Natural killer cell treated with Interleukin-12 subunit alpha and Interleukin-12 subunit beta and Interleukin-15 and Interleukin-18, amount 100 ng/mL, for 72 hours (primary cell): Measurements from ENCODE around the gene TNFAIP1. TPM values are rescaled to one million over a fixed set of nuclear protein-coding genes. Genes with fewer than 3 reads are reported as not detected.

Experiments used
- ATAC-seq, 2 donors: fragments of 150-1000 bp; cut with Tn5 transposase in 1 of 2; sonication (Bioruptor Pico), chemical (Tn5 transposase) in 1 of 2; 2 replicates each; pipeline ENCODE4 v1.10.0; 2021
- DNase-seq: peaks from one replicate; pipeline ENCODE4 v3.0.0; 2022; ENCODE audit warnings: low spot score
- H3K27ac Mint-ChIP-seq, 2 donors: 1 replicate in 1 of 2; 2 replicates in 1 of 2; pipeline ENCODE4 v1.8.0; 2022; ENCODE audit warnings: mixed read lengths in 2 of 2, mild to moderate bottlenecking in 1 of 2, moderate library complexity in 1 of 2
- H3K27me3 Mint-ChIP-seq, 2 donors: 1 replicate in 1 of 2; 2 replicates in 1 of 2; pipeline ENCODE4 v1.8.0; 2022; ENCODE audit warnings: mixed read lengths in 2 of 2
- H3K36me3 Mint-ChIP-seq: one replicate; pipeline ENCODE4 v1.8.0; 2022; ENCODE audit warnings: mixed read lengths
- H3K4me1 Mint-ChIP-seq, 2 donors: 1 replicate in 1 of 2; 2 replicates in 1 of 2; pipeline ENCODE4 v1.8.0; 2022; ENCODE audit warnings: low read depth in 2 of 2, mixed read lengths in 2 of 2, mild to moderate bottlenecking in 1 of 2
- H3K4me3 Mint-ChIP-seq: one replicate; pipeline ENCODE4 v1.8.0; 2022; ENCODE audit warnings: mixed read lengths
- H3K9me3 Mint-ChIP-seq: 2 replicates; pipeline ENCODE4 v1.8.0; 2022; ENCODE audit warnings: mixed read lengths
- total RNA-seq, 2 donors: library from RNA; stranded (reverse); gene quantifications; one replicate each; pipeline ENCODE4 v1.2.3, GENCODE V29; 2022

TNFAIP1 gene
- total RNA-seq, 2 donors from 2014 or later: 20.4 to 24.9 TPM

GRCh38 chr17:28395968-28396367, 60.4 kb downstream of the TNFAIP1 start:
- Mint-ChIP-seq H3K27ac (no peak overlapping the region), H3K4me3 (no peak overlapping the region), H3K36me3 (no peaks in the 10 kb centered on the region), H3K9me3 (no peaks in the 10 kb centered on the region), H3K4me1 (peaks cover 0 to 4% of the 10 kb centered on the region in 2 donors), H3K27me3 (no peaks in the 10 kb centered on the region)
- DNase-seq (no peak), ATAC-seq (no peak)

Other genes starting within 250 kb of the TNFAIP1 start
- gene TMEM97, start 16.6 kb upstream of the TNFAIP1 start, total RNA-seq: 10 to 100 TPM; 30.7 to 60.4 TPM
- gene IFT20, start 289 bp upstream of the TNFAIP1 start, total RNA-seq: 10 to 100 TPM; 17.7 to 18.2 TPM
- 100 to 1,000 TPM in 1 of 2 donors, 10 to 100 TPM in 1; 74.9 to 122 TPM for gene POLDIP2, start 21.8 kb downstream of the TNFAIP1 start, total RNA-seq
- not detected for gene SEBOX, start 29.4 kb downstream of the TNFAIP1 start, total RNA-seq
- 1 to 10 TPM in 1 of 2 donors, under 1 TPM in 1; 0.52 to 1.3 TPM for gene VTN, start 34.5 kb downstream of the TNFAIP1 start, total RNA-seq
- gene SARM1, start 35.9 kb downstream of the TNFAIP1 start, total RNA-seq: 10 to 100 TPM; 29.4 to 46.2 TPM
- 1 to 10 TPM; 3.2 to 8.1 TPM for gene SLC46A1, start 70.5 kb downstream of the TNFAIP1 start, total RNA-seq
- gene SLC13A2, start 137.9 kb downstream of the TNFAIP1 start, total RNA-seq: not detected
- gene FOXN1, start 170.6 kb downstream of the TNFAIP1 start, total RNA-seq: not detected
- 100 to 1,000 TPM; 104 to 135 TPM for gene UNC119, start 216.9 kb downstream of the TNFAIP1 start, total RNA-seq
- 10 to 100 TPM; 74.9 to 93.2 TPM for gene PIGS, start 235.8 kb downstream of the TNFAIP1 start, total RNA-seq
- gene ALDOC, start 241.1 kb downstream of the TNFAIP1 start, total RNA-seq: 100 to 1,000 TPM in 1 of 2 donors, 10 to 100 TPM in 1; 36.8 to 164 TPM